ENCODE data around the gene KCNJ15. TPM values are rescaled to one million over a fixed set of nuclear protein-coding genes. Genes with fewer than 3 reads are reported as not detected.

KCNJ15 gene
- total RNA-seq, 1 experiment from 2014 or later = not detected

- H3K9me3 ChIP-seq = no peaks in the 10 kb centered on the region
- no peaks in the 10 kb centered on the region for H3K36me3 ChIP-seq (ENCODE audit: control insufficient read depth, insufficient read depth, low read length)
- H3K4me3 ChIP-seq (ENCODE audit: low read depth, low read length) = no peak overlapping the region
- Mint-ChIP-seq H3K27me3 (ENCODE audit: insufficient read depth, unreplicated experiment) (no peaks in the 10 kb centered on the region), H3K4me3 (ENCODE audit: unreplicated experiment) (no peak overlapping the region), H3K9me3 (ENCODE audit: unreplicated experiment) (no peaks in the 10 kb centered on the region), H3K4me1 (ENCODE audit: low read depth, unreplicated experiment) (no peaks in the 10 kb centered on the region), H3K27ac (ENCODE audit: unreplicated experiment) (no peak overlapping the region), H3K36me3 (ENCODE audit: insufficient read depth, unreplicated experiment) (no peaks in the 10 kb centered on the region)
- no peak for DNase-seq
- CTCF ChIA-PET = no interaction called here
- intact Hi-C loops (cut with micrococcal nuclease; ENCODE audit: unreplicated experiment) = no loop called here
- BruUV-seq (replicated peaks) = no TSS peak
- no peak for TF ChIP-seq CTCF (IDR thresholded peaks at IDR 0.05; ENCODE audit: insufficient read depth in 1 of 2, low read depth in 1 of 2, low read length in 1 of 2, severe bottlenecking in 1 of 2, unreplicated experiment in 1 of 2)
- POLR2A ChIA-PET = no interaction called here
- no peaks in the 10 kb centered on the region for H3K4me1 ChIP-seq
- no peaks in the 10 kb centered on the region for H3K27me3 ChIP-seq (replicated peaks; ENCODE audit: control insufficient read depth, insufficient read depth, low read length)
Measured at GRCh38 chr21:38239672-38240071, 17.1 kb upstream of the KCNJ15 start.

GRCh38 chr21:38240129-38240528, 16.7 kb upstream of the KCNJ15 start:
- no peak for DNase-seq
- no peaks in the 10 kb centered on the region for H3K9me3 ChIP-seq
- no peaks in the 10 kb centered on the region for H3K27me3 Mint-ChIP-seq (ENCODE audit: insufficient read depth, unreplicated experiment)
- H3K36me3 ChIP-seq (ENCODE audit: control insufficient read depth, insufficient read depth, low read length) = no peaks in the 10 kb centered on the region
- no peaks in the 10 kb centered on the region for H3K4me1 Mint-ChIP-seq (ENCODE audit: low read depth, unreplicated experiment)
- no peaks in the 10 kb centered on the region for H3K9me3 Mint-ChIP-seq (ENCODE audit: unreplicated experiment)
- H3K4me3 ChIP-seq (ENCODE audit: low read depth, low read length) = no peak overlapping the region
- TF ChIP-seq CTCF (IDR thresholded peaks at IDR 0.05; ENCODE audit: insufficient read depth in 1 of 2, low read depth in 1 of 2, low read length in 1 of 2, severe bottlenecking in 1 of 2, unreplicated experiment in 1 of 2) = no peak
- H3K4me1 ChIP-seq = no peaks in the 10 kb centered on the region
- no peaks in the 10 kb centered on the region for H3K27me3 ChIP-seq (replicated peaks; ENCODE audit: control insufficient read depth, insufficient read depth, low read length)
- ChIA-PET CTCF (no interaction called here), POLR2A (no interaction called here)
- H3K27ac Mint-ChIP-seq (ENCODE audit: unreplicated experiment) = no peak overlapping the region
- no peaks in the 10 kb centered on the region for H3K36me3 Mint-ChIP-seq (ENCODE audit: insufficient read depth, unreplicated experiment)
- BruUV-seq (replicated peaks) = no TSS peak
- H3K4me3 Mint-ChIP-seq (ENCODE audit: unreplicated experiment) = no peak overlapping the region
- intact Hi-C loops (cut with micrococcal nuclease; ENCODE audit: unreplicated experiment) = no loop called here

GRCh38 chr21:38241029-38241740, 15.6 kb upstream of the KCNJ15 start:
- no peaks in the 10 kb centered on the region for H3K9me3 ChIP-seq
- Mint-ChIP-seq H3K27ac (ENCODE audit: unreplicated experiment) (no peak overlapping the region), H3K27me3 (ENCODE audit: insufficient read depth, unreplicated experiment) (no peaks in the 10 kb centered on the region), H3K36me3 (ENCODE audit: insufficient read depth, unreplicated experiment) (no peaks in the 10 kb centered on the region), H3K4me1 (ENCODE audit: low read depth, unreplicated experiment) (no peaks in the 10 kb centered on the region), H3K9me3 (ENCODE audit: unreplicated experiment) (no peaks in the 10 kb centered on the region), H3K4me3 (ENCODE audit: unreplicated experiment) (no peak overlapping the region)
- H3K36me3 ChIP-seq (ENCODE audit: control insufficient read depth, insufficient read depth, low read length) = no peaks in the 10 kb centered on the region
- intact Hi-C loops (cut with micrococcal nuclease; ENCODE audit: unreplicated experiment) = no loop called here
- no peak for TF ChIP-seq CTCF (IDR thresholded peaks at IDR 0.05; ENCODE audit: insufficient read depth in 1 of 2, low read depth in 1 of 2, low read length in 1 of 2, severe bottlenecking in 1 of 2, unreplicated experiment in 1 of 2)
- ChIA-PET POLR2A (no interaction called here), CTCF (no interaction called here)
- no TSS peak for BruUV-seq (replicated peaks)
- H3K27me3 ChIP-seq (replicated peaks; ENCODE audit: control insufficient read depth, insufficient read depth, low read length) = no peaks in the 10 kb centered on the region
- no peaks in the 10 kb centered on the region for H3K4me1 ChIP-seq
- no peak for DNase-seq
- H3K4me3 ChIP-seq (ENCODE audit: low read depth, low read length) = no peak overlapping the region
